ENCODE measurements around the gene SCUBE2.

DNA sequence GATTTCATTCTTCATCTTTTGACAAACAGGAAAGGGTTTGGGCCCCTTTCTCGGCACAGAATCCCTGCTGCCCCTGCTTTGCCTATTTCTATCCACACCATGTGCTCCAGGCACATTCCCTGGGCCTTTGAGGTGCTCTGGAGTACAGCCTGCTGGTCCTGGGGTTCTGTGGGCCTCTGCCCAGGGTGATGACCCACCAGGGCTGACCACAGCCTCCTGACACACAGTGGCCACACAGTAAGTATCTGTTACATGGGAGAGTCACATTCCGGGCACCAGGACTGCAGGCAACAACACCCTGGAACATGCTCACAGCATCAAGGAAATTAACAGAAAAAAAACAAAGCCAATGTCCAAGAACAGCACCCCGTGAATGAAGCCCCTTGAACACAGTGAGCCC, 39.1 kb downstream of the SCUBE2 start:
- TF ChIP-seq, protein P1, sequence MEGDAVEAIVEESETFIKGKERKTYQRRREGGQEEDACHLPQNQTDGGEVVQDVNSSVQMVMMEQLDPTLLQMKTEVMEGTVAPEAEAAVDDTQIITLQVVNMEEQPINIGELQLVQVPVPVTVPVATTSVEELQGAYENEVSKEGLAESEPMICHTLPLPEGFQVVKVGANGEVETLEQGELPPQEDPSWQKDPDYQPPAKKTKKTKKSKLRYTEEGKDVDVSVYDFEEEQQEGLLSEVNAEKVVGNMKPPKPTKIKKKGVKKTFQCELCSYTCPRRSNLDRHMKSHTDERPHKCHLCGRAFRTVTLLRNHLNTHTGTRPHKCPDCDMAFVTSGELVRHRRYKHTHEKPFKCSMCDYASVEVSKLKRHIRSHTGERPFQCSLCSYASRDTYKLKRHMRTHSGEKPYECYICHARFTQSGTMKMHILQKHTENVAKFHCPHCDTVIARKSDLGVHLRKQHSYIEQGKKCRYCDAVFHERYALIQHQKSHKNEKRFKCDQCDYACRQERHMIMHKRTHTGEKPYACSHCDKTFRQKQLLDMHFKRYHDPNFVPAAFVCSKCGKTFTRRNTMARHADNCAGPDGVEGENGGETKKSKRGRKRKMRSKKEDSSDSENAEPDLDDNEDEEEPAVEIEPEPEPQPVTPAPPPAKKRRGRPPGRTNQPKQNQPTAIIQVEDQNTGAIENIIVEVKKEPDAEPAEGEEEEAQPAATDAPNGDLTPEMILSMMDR (IDR thresholded peaks at IDR 0.05) = no peak
- TF ChIP-seq POLR2A (IDR thresholded peaks at IDR 0.05) = no peak
